ENCODE data around the gene MAFB.
A peak's percentile ranks its signal among the peaks of the same experiment; 100 is the strongest.

MAFB gene

DNA sequence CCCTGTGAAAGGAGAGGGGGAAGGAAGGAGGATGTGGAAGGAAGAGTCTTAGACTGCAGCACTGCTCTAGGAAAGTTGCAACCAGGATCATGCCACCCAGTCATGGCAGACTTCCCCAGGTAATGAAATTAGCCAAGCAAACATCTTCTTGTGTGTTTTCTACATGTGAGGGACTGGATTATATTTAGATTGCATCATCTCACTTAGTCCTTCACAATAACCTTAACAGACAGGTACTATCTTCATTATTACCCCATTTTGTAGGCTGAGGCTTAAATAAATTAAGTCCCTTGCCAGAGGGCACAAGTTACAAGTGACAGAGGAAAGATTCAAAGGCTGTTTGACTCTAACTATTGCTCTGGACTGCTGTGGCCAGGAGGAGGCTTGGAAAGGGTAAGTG, 9.7 kb upstream of the MAFB start:
- TF ChIP-seq, protein P1, sequence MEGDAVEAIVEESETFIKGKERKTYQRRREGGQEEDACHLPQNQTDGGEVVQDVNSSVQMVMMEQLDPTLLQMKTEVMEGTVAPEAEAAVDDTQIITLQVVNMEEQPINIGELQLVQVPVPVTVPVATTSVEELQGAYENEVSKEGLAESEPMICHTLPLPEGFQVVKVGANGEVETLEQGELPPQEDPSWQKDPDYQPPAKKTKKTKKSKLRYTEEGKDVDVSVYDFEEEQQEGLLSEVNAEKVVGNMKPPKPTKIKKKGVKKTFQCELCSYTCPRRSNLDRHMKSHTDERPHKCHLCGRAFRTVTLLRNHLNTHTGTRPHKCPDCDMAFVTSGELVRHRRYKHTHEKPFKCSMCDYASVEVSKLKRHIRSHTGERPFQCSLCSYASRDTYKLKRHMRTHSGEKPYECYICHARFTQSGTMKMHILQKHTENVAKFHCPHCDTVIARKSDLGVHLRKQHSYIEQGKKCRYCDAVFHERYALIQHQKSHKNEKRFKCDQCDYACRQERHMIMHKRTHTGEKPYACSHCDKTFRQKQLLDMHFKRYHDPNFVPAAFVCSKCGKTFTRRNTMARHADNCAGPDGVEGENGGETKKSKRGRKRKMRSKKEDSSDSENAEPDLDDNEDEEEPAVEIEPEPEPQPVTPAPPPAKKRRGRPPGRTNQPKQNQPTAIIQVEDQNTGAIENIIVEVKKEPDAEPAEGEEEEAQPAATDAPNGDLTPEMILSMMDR (IDR thresholded peaks at IDR 0.05), result no peak
- Mint-ChIP-seq H3K9me3 (peaks cover 20% of the 10 kb centered on the region), H3K27ac (no peak overlapping the region), H3K36me3 (ENCODE audit: low read depth) (no peaks in the 10 kb centered on the region), H3K27me3 (ENCODE audit: low read depth, poor library complexity) (peaks cover 70% of the 10 kb centered on the region), H3K4me3 (no peak overlapping the region), H3K4me1 (peaks cover 21% of the 10 kb centered on the region)
- DNase-seq, result no peak

DNA sequence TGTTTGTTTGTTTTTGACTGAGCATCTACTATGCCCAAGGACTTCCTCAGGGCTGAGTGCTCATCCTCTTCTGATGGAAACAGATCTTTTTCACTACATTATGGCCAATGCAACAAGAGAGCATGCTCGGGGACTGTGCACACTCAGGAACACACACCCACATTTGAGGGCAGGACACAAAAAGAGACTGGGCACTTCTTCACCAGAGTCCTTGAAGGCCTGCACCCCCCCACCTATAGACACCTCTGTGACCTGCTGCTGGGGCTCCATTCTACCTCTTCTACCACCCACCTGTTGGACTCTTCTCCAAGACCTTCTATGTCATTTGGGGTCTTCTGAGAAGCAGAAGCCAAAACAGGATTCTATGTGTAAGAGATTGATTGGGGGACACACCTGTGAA, 9.2 kb upstream of the MAFB start:
- Mint-ChIP-seq H3K4me3 (no peak overlapping the region), H3K9me3 (peaks cover 20% of the 10 kb centered on the region), H3K4me1 (peaks cover 16% of the 10 kb centered on the region), H3K36me3 (ENCODE audit: low read depth) (no peaks in the 10 kb centered on the region), H3K27ac (no peak overlapping the region), H3K27me3 (ENCODE audit: low read depth, poor library complexity) (peaks cover 75% of the 10 kb centered on the region)
- DNase-seq, result no peak
- TF ChIP-seq, protein P1 (IDR thresholded peaks at IDR 0.05), result no peak

DNA sequence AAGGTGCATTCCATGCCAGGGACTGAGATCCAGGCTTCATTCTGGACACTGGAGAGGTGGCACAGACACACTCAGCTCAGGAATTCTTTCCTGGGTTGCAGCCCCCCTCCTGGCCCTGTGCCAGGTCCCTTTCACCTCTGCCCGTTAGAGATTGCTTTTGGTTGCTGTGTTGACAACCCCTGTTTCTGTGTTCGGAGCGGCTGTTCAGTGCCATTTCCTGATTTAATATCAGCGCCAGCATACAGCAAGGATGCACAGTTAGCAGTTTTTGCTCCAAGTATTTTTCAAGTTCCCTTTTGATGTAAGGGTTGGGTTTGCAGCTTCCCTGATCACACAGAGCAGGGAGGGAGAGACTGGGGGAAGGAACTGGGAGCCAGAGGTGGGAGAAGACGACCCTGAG, 8.5 kb upstream of the MAFB start:
- Mint-ChIP-seq H3K27me3 (ENCODE audit: low read depth, poor library complexity) (peaks cover 82% of the 10 kb centered on the region), H3K4me3 (no peak overlapping the region), H3K9me3 (peaks cover 19% of the 10 kb centered on the region), H3K4me1 (peaks cover 19% of the 10 kb centered on the region), H3K27ac (no peak overlapping the region), H3K36me3 (ENCODE audit: low read depth) (no peaks in the 10 kb centered on the region)
- no peak for DNase-seq
- TF ChIP-seq, protein P1 (IDR thresholded peaks at IDR 0.05), result no peak

DNA sequence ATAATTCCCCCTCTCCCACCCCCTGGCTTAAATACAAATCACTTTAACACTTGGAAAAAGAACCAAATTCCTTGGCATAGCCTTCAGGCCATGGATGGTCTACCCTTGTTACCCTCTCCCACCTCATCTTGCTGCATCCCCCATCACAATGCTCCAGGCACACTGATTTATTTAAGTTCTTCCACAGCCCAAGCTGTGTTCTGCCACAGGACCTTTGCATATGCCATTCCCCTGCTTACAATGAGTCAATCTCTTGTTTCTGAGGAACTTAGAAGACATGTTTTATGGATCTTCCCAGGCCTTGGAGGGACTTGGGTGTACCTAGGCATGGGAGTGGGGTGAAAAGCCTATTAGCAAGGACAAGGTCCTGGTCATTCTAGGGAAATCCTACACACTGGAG, 6.2 kb upstream of the MAFB start:
- H3K4me3 Mint-ChIP-seq, result no peak overlapping the region

DNA sequence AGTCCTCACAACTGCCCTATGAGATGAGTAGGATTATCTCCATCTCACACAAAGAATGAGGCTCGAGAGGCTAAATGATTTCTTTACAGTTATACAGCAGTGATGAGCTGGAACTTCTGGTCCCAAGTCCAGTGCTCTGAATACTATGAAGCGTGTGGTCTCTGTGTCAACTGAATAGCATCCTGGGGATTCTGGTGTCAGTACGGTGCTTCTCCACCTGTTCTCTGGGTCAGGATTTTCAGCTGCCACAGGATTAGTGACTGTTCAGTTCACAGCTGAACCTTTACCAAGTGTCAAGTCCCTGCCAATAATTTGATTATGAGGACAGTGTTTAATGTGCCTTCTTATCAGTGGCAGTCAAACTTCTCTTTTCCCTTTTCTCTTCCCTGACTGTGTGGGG, 5.2 kb upstream of the MAFB start:
- Mint-ChIP-seq H3K36me3 (ENCODE audit: low read depth) (no peaks in the 10 kb centered on the region), H3K9me3 (peaks cover 15% of the 10 kb centered on the region), H3K27me3 (ENCODE audit: low read depth, poor library complexity) (peaks cover 98% of the 10 kb centered on the region), H3K4me1 (peaks cover 40% of the 10 kb centered on the region), H3K27ac (no peak overlapping the region), H3K4me3 (no peak overlapping the region)
- DNase-seq, result no peak
- TF ChIP-seq, protein P1 (IDR thresholded peaks at IDR 0.05), result no peak

More for the DNA sequence above, 6.2 kb upstream of the MAFB start:
- DNase-seq, result no peak
- TF ChIP-seq, protein P1 (IDR thresholded peaks at IDR 0.05), result no peak
- H3K27me3 Mint-ChIP-seq (ENCODE audit: low read depth, poor library complexity), result peaks cover 97% of the 10 kb centered on the region
- H3K36me3 Mint-ChIP-seq (ENCODE audit: low read depth), result no peaks in the 10 kb centered on the region
- H3K27ac Mint-ChIP-seq, result no peak overlapping the region
- H3K9me3 Mint-ChIP-seq, result peaks cover 15% of the 10 kb centered on the region
- H3K4me1 Mint-ChIP-seq, result peaks cover 40% of the 10 kb centered on the region

DNA sequence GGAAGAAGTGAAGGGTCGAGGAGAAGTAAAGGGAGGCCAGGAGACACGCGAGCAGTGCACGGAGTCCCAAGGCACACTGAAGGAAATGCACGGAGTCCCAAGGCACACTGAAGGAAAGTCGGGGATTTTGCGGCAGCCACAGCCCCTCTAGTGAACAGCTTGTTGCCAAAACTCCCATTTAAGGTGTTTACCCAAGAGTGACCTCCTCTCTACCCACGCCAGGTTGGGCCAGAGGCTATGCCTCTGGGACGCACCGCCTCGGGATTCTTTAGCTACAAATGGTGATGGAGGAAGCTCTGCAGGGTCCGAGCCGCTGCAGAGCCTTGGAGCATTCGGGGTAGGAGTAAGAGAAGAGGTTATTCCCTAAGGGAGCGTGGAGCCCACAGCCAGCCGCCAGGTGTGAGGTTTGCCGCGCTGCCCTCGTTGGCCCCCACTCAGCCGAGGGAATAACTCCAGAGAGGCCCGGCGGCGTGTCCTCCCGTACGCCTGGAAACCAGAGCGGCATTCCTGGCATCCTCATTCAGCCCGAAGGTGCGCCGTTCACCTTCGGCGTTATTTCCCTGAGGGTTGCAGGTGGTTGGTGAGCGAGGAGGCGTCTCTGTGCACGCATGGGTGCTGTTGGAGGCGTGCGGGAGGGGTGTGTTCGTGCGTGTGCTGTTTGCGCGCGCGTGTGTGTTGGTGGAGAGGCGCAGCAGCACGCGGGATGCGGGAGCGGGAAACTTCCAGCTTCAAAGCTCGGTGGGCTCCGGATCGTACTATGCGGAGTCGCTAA, 3.4 kb upstream of the MAFB start:
- Mint-ChIP-seq H3K4me3 (peak overlapping the region; percentile 71), H3K4me1 (peaks cover 42% of the 10 kb centered on the region), H3K36me3 (ENCODE audit: low read depth) (no peaks in the 10 kb centered on the region), H3K9me3 (peaks cover 3% of the 10 kb centered on the region), H3K27me3 (ENCODE audit: low read depth, poor library complexity) (peaks cover 92% of the 10 kb centered on the region), H3K27ac (no peak overlapping the region)
- DNase-seq, result peak; percentile 41
- TF ChIP-seq, protein P1 (IDR thresholded peaks at IDR 0.05), result no peak
